Fibroblast of lung (primary cell): ENCODE data around the gene LMAN1L. TPM values are rescaled to one million over a fixed set of nuclear protein-coding genes. Genes with fewer than 3 reads are reported as not detected.

Experiments
- DNase-seq, 2 donors: peaks; one replicate each; pipeline versions ENCODE4 v3.0.0 to v3.0.0-alpha.2; 2010; ENCODE audit warnings: low read depth in 2 of 2
- H2AFZ ChIP-seq: 2 replicates; pipeline ENCODE4 v1.5.1; 2012; ENCODE audit warnings: low read length, control low read depth, inconsistent platforms
- H3K27ac ChIP-seq: 2 replicates; pipeline ENCODE4 v1.5.1; 2011; ENCODE audit warnings: low read length, control low read depth; ENCODE audit not compliant: insufficient read depth
- H3K27me3 ChIP-seq: 2 replicates; pipeline ENCODE4 v1.5.1; 2011; ENCODE audit warnings: mild to moderate bottlenecking, low read length; ENCODE audit not compliant: control insufficient read depth, insufficient read depth
- H3K36me3 ChIP-seq: 2 replicates; pipeline ENCODE4 v1.5.1; 2011; ENCODE audit warnings: low read length; ENCODE audit not compliant: control insufficient read depth, insufficient read depth
- H3K4me1 ChIP-seq: 2 replicates; pipeline ENCODE4 v1.5.1; 2011; ENCODE audit warnings: low read length; ENCODE audit not compliant: control insufficient read depth, insufficient read depth; ENCODE audit errors: extremely low read depth
- H3K4me2 ChIP-seq: 2 replicates; pipeline ENCODE4 v1.5.1; 2011; ENCODE audit warnings: low read length, control low read depth; ENCODE audit not compliant: insufficient read depth; ENCODE audit errors: extremely low read depth
- H3K4me3 ChIP-seq, 4 experiments: fragments of 200-600 bp in 1 of 4; sonication (generic) in 1 of 4; replicated peaks in 1 of 4; 2 replicates each; pipeline ENCODE4 v1.5.1; 2011 to 2016; ENCODE audit warnings: low read length in 4 of 4, low read depth in 3 of 4, mild to moderate bottlenecking in 3 of 4, control low read depth in 2 of 4, inconsistent platforms in 1 of 4, mixed read lengths in 1 of 4; ENCODE audit not compliant: insufficient read depth in 1 of 4; ENCODE audit errors: control extremely low read depth in 1 of 4
- H3K79me2 ChIP-seq: 2 replicates; pipeline ENCODE4 v1.5.1; 2012; ENCODE audit warnings: mild to moderate bottlenecking, low read length, inconsistent platforms; ENCODE audit not compliant: control insufficient read depth, insufficient read depth
- H3K9ac ChIP-seq: 2 replicates; pipeline ENCODE4 v1.5.1; 2011; ENCODE audit warnings: mild to moderate bottlenecking, low read length, control low read depth; ENCODE audit not compliant: insufficient read depth
- H3K9me3 ChIP-seq: 2 replicates; pipeline ENCODE4 v1.5.1; 2012; ENCODE audit warnings: low read depth, low read length; ENCODE audit not compliant: control insufficient read depth, insufficient read depth
- H4K20me1 ChIP-seq: 2 replicates; pipeline ENCODE4 v1.5.1; 2011; ENCODE audit warnings: low read length; ENCODE audit not compliant: control insufficient read depth, insufficient read depth; ENCODE audit errors: extremely low read depth
- CTCF ChIP-seq, 2 donors: IDR thresholded peaks in 1 of 2; conservative IDR thresholded peaks in 1 of 2; 1 replicate in 1 of 2; 2 replicates in 1 of 2; pipeline ENCODE4 v1.5.1; 2011 to 2012; ENCODE audit warnings: low read length in 2 of 2, control low read depth in 1 of 2, inconsistent platforms in 1 of 2, low read depth in 1 of 2, mild to moderate bottlenecking in 1 of 2
- EZH2 ChIP-seq: IDR thresholded peaks from 2 replicates; pipeline ENCODE4 v1.5.1; 2012; ENCODE audit warnings: low read length, control low read depth, mild to moderate bottlenecking; ENCODE audit errors: missing control alignments
- polyA plus RNA-seq, 2 donors: library from polyadenylated mRNA; depleted of rRNA in 1 of 2; stranded (reverse) in 1 of 2; unstranded in 1 of 2; fragments of >200 nt; gene quantifications; 2 replicates each; pipeline ENCODE4 v1.2.1, GENCODE V29; 2011 to 2012; ENCODE audit warnings: missing spikeins in 1 of 2
- total RNA-seq: library from RNA; depleted of rRNA; stranded (reverse); fragments of >200 nt; gene quantifications from 2 replicates; pipeline ENCODE4 v1.2.1, GENCODE V29; 2014

LMAN1L gene
- total and polyA plus RNA-seq, 2 donors (not counting 1 experiment from before 2014, with no cell fraction given) = not detected

GRCh38 chr15:74826364-74826819 is 13.8 kb downstream of the LMAN1L start, which contains the start of gene CPLX3:
CPLX3 (plus strand) TSS chr15:74826627; CDS start chr15:74826704, 77 bp downstream.
- no peaks in the 10 kb centered on the region for H3K9me3 ChIP-seq
- H3K79me2 ChIP-seq = no peaks in the 10 kb centered on the region
- H3K4me1 ChIP-seq = no peaks in the 10 kb centered on the region
- no peak for DNase-seq
- no peak within 1 kb of the TSS for H3K4me3 ChIP-seq
- no peak within 1 kb of the TSS for H3K9ac ChIP-seq
- H2AFZ ChIP-seq = no peak within 1 kb of the TSS
- no peaks in the 10 kb centered on the region for H4K20me1 ChIP-seq
- no peak for TF ChIP-seq CTCF (conservative IDR thresholded peaks at IDR 0.05 in 1 of 2, IDR thresholded peaks at IDR 0.05 in 1 of 2; ENCODE audit: low read depth in 1 of 2, low read length in 2 of 2)
- TF ChIP-seq EZH2 = no peak
- H3K36me3 ChIP-seq = no peaks in the 10 kb centered on the region
- peaks cover 17% of the 10 kb centered on the region for H3K27me3 ChIP-seq
- no peak within 1 kb of the TSS for H3K4me2 ChIP-seq
- no peak within 1 kb of the TSS for H3K27ac ChIP-seq

- H3K9me3 ChIP-seq = no peaks in the 10 kb centered on the region
- H2AFZ ChIP-seq = no peak overlapping the region
- no peaks in the 10 kb centered on the region for H4K20me1 ChIP-seq
- no peak overlapping the region for H3K4me3 ChIP-seq
- no peak for TF ChIP-seq EZH2
- peaks cover 17% of the 10 kb centered on the region for H3K27me3 ChIP-seq
- DNase-seq = no peak
- H3K36me3 ChIP-seq = no peaks in the 10 kb centered on the region
- H3K4me2 ChIP-seq = no peak overlapping the region
- H3K79me2 ChIP-seq = no peaks in the 10 kb centered on the region
- no peaks in the 10 kb centered on the region for H3K4me1 ChIP-seq
- no peak overlapping the region for H3K9ac ChIP-seq
- no peak overlapping the region for H3K27ac ChIP-seq
Observed at GRCh38 chr15:74826921-74827320, 14.3 kb downstream of the LMAN1L start.

- no peaks in the 10 kb centered on the region for H3K4me1 ChIP-seq
- no peak overlapping the region for H3K9ac ChIP-seq
- no peak overlapping the region for H3K4me3 ChIP-seq
- H3K79me2 ChIP-seq = no peaks in the 10 kb centered on the region
- H3K9me3 ChIP-seq = no peaks in the 10 kb centered on the region
- no peak overlapping the region for H2AFZ ChIP-seq
- no peak overlapping the region for H3K4me2 ChIP-seq
- no peaks in the 10 kb centered on the region for H3K36me3 ChIP-seq
- no peaks in the 10 kb centered on the region for H4K20me1 ChIP-seq
- H3K27ac ChIP-seq = no peak overlapping the region
- no peak for DNase-seq
- H3K27me3 ChIP-seq = peaks cover 17% of the 10 kb centered on the region
- TF ChIP-seq CTCF (conservative IDR thresholded peaks at IDR 0.05 in 1 of 2, IDR thresholded peaks at IDR 0.05 in 1 of 2; ENCODE audit: low read depth in 1 of 2, low read length in 2 of 2) = no peak
- no peak for TF ChIP-seq EZH2
Observed at GRCh38 chr15:74827614-74828013, 15.0 kb downstream of the LMAN1L start.
